ENCODE results near the gene LUZP4.
"Not testable (repeated sequence)": the region's sequence is repeated elsewhere in the genome, so short reads cannot be mapped to it uniquely, and the experiment has no call there.

LUZP4 gene

GRCh38 chrX:115337491-115338144 lies 48.1 kb downstream of the LUZP4 start:
- no peak for DNase-seq (ENCODE audit: low read depth in 2 of 3, low spot score in 2 of 3)

GRCh38 chrX:115339441-115340025 lies 50.0 kb downstream of the LUZP4 start:
- DNase-seq (ENCODE audit: low read depth in 2 of 3, low spot score in 2 of 3): no peak

- DNase-seq (ENCODE audit: low read depth in 2 of 3, low spot score in 2 of 3): no peak
Measured at GRCh38 chrX:115341421-115341820, 51.9 kb downstream of the LUZP4 start.

GRCh38 chrX:115344885-115345614 lies 55.5 kb downstream of the LUZP4 start:
- DNase-seq (ENCODE audit: low read depth in 2 of 3, low spot score in 2 of 3): no peak

- DNase-seq (ENCODE audit: low read depth in 2 of 3, low spot score in 2 of 3): no peak
Measured at GRCh38 chrX:115345615-115346014, 56.1 kb downstream of the LUZP4 start.

GRCh38 chrX:115346738-115347137 lies 57.2 kb downstream of the LUZP4 start:
- not testable (repeated sequence) for DNase-seq (ENCODE audit: low read depth in 2 of 3, low spot score in 2 of 3)

GRCh38 chrX:115348446-115349225 lies 59.1 kb downstream of the LUZP4 start:
- no peak for DNase-seq (ENCODE audit: low read depth in 2 of 3, low spot score in 2 of 3)

- DNase-seq (ENCODE audit: low read depth in 2 of 3, low spot score in 2 of 3): no peak
Measured at GRCh38 chrX:115350711-115351381, 61.3 kb downstream of the LUZP4 start.

- DNase-seq (ENCODE audit: low read depth in 2 of 3, low spot score in 2 of 3): no peak
Measured at GRCh38 chrX:115356369-115356768, 66.9 kb downstream of the LUZP4 start.

Data from activated CD8-positive, alpha-beta memory T cell treated with anti-CD3 and anti-CD28 coated beads for 48 hours (primary cell).